ENCODE results near the gene HSPB8.

The HSPB8 gene

GRCh38 chr12:119178544-119179334 is at the start of gene HSPB8:
Gene HSPB8 (plus strand): TSS chr12:119178931. CDS start chr12:119179313, 382 bp downstream.
- peak; percentile 55 for DNase-seq (ENCODE audit: low spot score)

- DNase-seq (ENCODE audit: low spot score): no peak
Measured at GRCh38 chr12:119129827-119130434, 48.8 kb upstream of the HSPB8 start.

- DNase-seq (ENCODE audit: low spot score): no peak
Measured at GRCh38 chr12:119130523-119130922, 48.2 kb upstream of the HSPB8 start.

GRCh38 chr12:119134284-119135072 is 44.3 kb upstream of the HSPB8 start:
- no peak for DNase-seq (ENCODE audit: low spot score)

GRCh38 chr12:119136811-119137410 is 41.8 kb upstream of the HSPB8 start:
- no peak for DNase-seq (ENCODE audit: low spot score)

- DNase-seq (ENCODE audit: low spot score): no peak
Measured at GRCh38 chr12:119139448-119139847, 39.3 kb upstream of the HSPB8 start.

- DNase-seq (ENCODE audit: low spot score): no peak
Measured at GRCh38 chr12:119145367-119145766, 33.4 kb upstream of the HSPB8 start.

GRCh38 chr12:119147847-119148448 is 30.8 kb upstream of the HSPB8 start:
- peak; percentile 27 for DNase-seq (ENCODE audit: low spot score)

GRCh38 chr12:119149270-119149669 is 29.5 kb upstream of the HSPB8 start:
- DNase-seq (ENCODE audit: low spot score): no peak

GRCh38 chr12:119151445-119152026 is 27.2 kb upstream of the HSPB8 start:
- DNase-seq (ENCODE audit: low spot score): no peak

- DNase-seq (ENCODE audit: low spot score): peak; percentile 68
Measured at GRCh38 chr12:119153477-119154434, 25.0 kb upstream of the HSPB8 start.

- DNase-seq (ENCODE audit: low spot score): no peak
Measured at GRCh38 chr12:119154435-119154818, 24.3 kb upstream of the HSPB8 start.

- no peak for DNase-seq (ENCODE audit: low spot score)
Measured at GRCh38 chr12:119156401-119157044, 22.2 kb upstream of the HSPB8 start.

GRCh38 chr12:119157528-119157927 is 21.2 kb upstream of the HSPB8 start:
- no peak for DNase-seq (ENCODE audit: low spot score)

- no peak for DNase-seq (ENCODE audit: low spot score)
Measured at GRCh38 chr12:119157978-119158377, 20.8 kb upstream of the HSPB8 start.

- no peak for DNase-seq (ENCODE audit: low spot score)
Measured at GRCh38 chr12:119158402-119158801, 20.3 kb upstream of the HSPB8 start.

- no peak for DNase-seq (ENCODE audit: low spot score)
Measured at GRCh38 chr12:119159844-119160243, 18.9 kb upstream of the HSPB8 start.

- no peak for DNase-seq (ENCODE audit: low spot score)
Measured at GRCh38 chr12:119167902-119168301, 10.8 kb upstream of the HSPB8 start.

- no peak for DNase-seq (ENCODE audit: low spot score)
Measured at GRCh38 chr12:119168721-119169120, 10.0 kb upstream of the HSPB8 start.

- no peak for DNase-seq (ENCODE audit: low spot score)
Measured at GRCh38 chr12:119169150-119169549, 9.6 kb upstream of the HSPB8 start.
